ENCODE measurements around the gene ATXN1.

The ATXN1 gene

GRCh38 chr6:16305788-16306187, 455.5 kb downstream of the ATXN1 start:
- no peak for DNase-seq (ENCODE audit: low spot score)

GRCh38 chr6:16305246-16305725, 456.0 kb downstream of the ATXN1 start:
- DNase-seq (ENCODE audit: low spot score), result no peak

- no peak for DNase-seq (ENCODE audit: low spot score)
These were observed 458.3 kb downstream of the ATXN1 start for GRCh38 chr6:16302721-16303552.

- no peak for DNase-seq (ENCODE audit: low spot score)
These were observed 459.7 kb downstream of the ATXN1 start for GRCh38 chr6:16301511-16301910.

- DNase-seq (ENCODE audit: low spot score), result no peak
These were observed 461.4 kb downstream of the ATXN1 start for GRCh38 chr6:16299861-16300260.

- DNase-seq (ENCODE audit: low spot score), result no peak
These were observed 465.1 kb downstream of the ATXN1 start for GRCh38 chr6:16296061-16296670.

- no peak for DNase-seq (ENCODE audit: low spot score)
These were observed 465.8 kb downstream of the ATXN1 start for GRCh38 chr6:16295471-16295870.

- no peak for DNase-seq (ENCODE audit: low spot score)
These were observed 466.2 kb downstream of the ATXN1 start for GRCh38 chr6:16295060-16295459.

- no peak for DNase-seq (ENCODE audit: low spot score)
These were observed 466.9 kb downstream of the ATXN1 start for GRCh38 chr6:16294371-16294770.

- DNase-seq (ENCODE audit: low spot score), result no peak
These were observed 468.3 kb downstream of the ATXN1 start for GRCh38 chr6:16292942-16293341.

GRCh38 chr6:16292432-16292831, 468.8 kb downstream of the ATXN1 start:
- no peak for DNase-seq (ENCODE audit: low spot score)

GRCh38 chr6:16291739-16292138, 469.5 kb downstream of the ATXN1 start:
- no peak for DNase-seq (ENCODE audit: low spot score)

GRCh38 chr6:16288163-16288562, 473.1 kb downstream of the ATXN1 start:
- no peak for DNase-seq (ENCODE audit: low spot score)

- peak; percentile 74 for DNase-seq (ENCODE audit: low spot score)
These were observed 475.1 kb downstream of the ATXN1 start for GRCh38 chr6:16286151-16286522.

- no peak for DNase-seq (ENCODE audit: low spot score)
These were observed 475.7 kb downstream of the ATXN1 start for GRCh38 chr6:16285467-16286150.

- no peak for DNase-seq (ENCODE audit: low spot score)
These were observed 476.8 kb downstream of the ATXN1 start for GRCh38 chr6:16284472-16284871.

GRCh38 chr6:16282370-16282769, 478.9 kb downstream of the ATXN1 start:
- no peak for DNase-seq (ENCODE audit: low spot score)

GRCh38 chr6:16279243-16279642, 482.0 kb downstream of the ATXN1 start:
- no peak for DNase-seq (ENCODE audit: low spot score)

GRCh38 chr6:16278750-16279149, 482.5 kb downstream of the ATXN1 start:
- no peak for DNase-seq (ENCODE audit: low spot score)

GRCh38 chr6:16278048-16278724, 483.1 kb downstream of the ATXN1 start:
- no peak for DNase-seq (ENCODE audit: low spot score)

GRCh38 chr6:16277101-16277981, 483.9 kb downstream of the ATXN1 start:
- peak; percentile 89 for DNase-seq (ENCODE audit: low spot score)
